ENCODE results near the gene TCF4.

Gene TCF4

GRCh38 chr18:55323051-55323994, 264.7 kb downstream of the TCF4 start:
- H3K9me3 Mint-ChIP-seq, result no peaks in the 10 kb centered on the region
- H3K27me3 Mint-ChIP-seq (ENCODE audit: low read depth), result peaks cover 53% of the 10 kb centered on the region
- no peaks in the 10 kb centered on the region for H3K36me3 Mint-ChIP-seq (ENCODE audit: low read depth)
- no peak overlapping the region for H3K4me3 Mint-ChIP-seq
- no peak overlapping the region for H3K27ac Mint-ChIP-seq
- H3K4me1 Mint-ChIP-seq (ENCODE audit: low read depth), result peaks cover 3% of the 10 kb centered on the region

- peak overlapping the region; percentile 72 for H3K4me3 Mint-ChIP-seq
- H3K9me3 Mint-ChIP-seq, result no peaks in the 10 kb centered on the region
- H3K36me3 Mint-ChIP-seq (ENCODE audit: low read depth), result no peaks in the 10 kb centered on the region
- H3K27me3 Mint-ChIP-seq (ENCODE audit: low read depth), result peaks cover 53% of the 10 kb centered on the region
- H3K27ac Mint-ChIP-seq, result no peak overlapping the region
- H3K4me1 Mint-ChIP-seq (ENCODE audit: low read depth), result peaks cover 3% of the 10 kb centered on the region
These were observed 265.7 kb downstream of the TCF4 start for GRCh38 chr18:55322178-55322735.

- peak overlapping the region; percentile 72 for H3K4me3 Mint-ChIP-seq
- no peak overlapping the region for H3K27ac Mint-ChIP-seq
- no peaks in the 10 kb centered on the region for H3K9me3 Mint-ChIP-seq
- H3K36me3 Mint-ChIP-seq (ENCODE audit: low read depth), result no peaks in the 10 kb centered on the region
- peaks cover 5% of the 10 kb centered on the region for H3K4me1 Mint-ChIP-seq (ENCODE audit: low read depth)
- peaks cover 56% of the 10 kb centered on the region for H3K27me3 Mint-ChIP-seq (ENCODE audit: low read depth)
These were observed 266.5 kb downstream of the TCF4 start for GRCh38 chr18:55321265-55322177.

- no peak overlapping the region for H3K27ac Mint-ChIP-seq
- no peaks in the 10 kb centered on the region for H3K9me3 Mint-ChIP-seq
- peaks cover 53% of the 10 kb centered on the region for H3K27me3 Mint-ChIP-seq (ENCODE audit: low read depth)
- H3K4me1 Mint-ChIP-seq (ENCODE audit: low read depth), result peaks cover 5% of the 10 kb centered on the region
- no peaks in the 10 kb centered on the region for H3K36me3 Mint-ChIP-seq (ENCODE audit: low read depth)
- no peak overlapping the region for H3K4me3 Mint-ChIP-seq
These were observed 267.3 kb downstream of the TCF4 start for GRCh38 chr18:55320424-55321264.

GRCh38 chr18:55319459-55320193, 268.4 kb downstream of the TCF4 start:
- Mint-ChIP-seq H3K27me3 (ENCODE audit: low read depth) (peaks cover 52% of the 10 kb centered on the region), H3K27ac (no peak overlapping the region), H3K4me1 (ENCODE audit: low read depth) (peaks cover 5% of the 10 kb centered on the region), H3K4me3 (no peak overlapping the region), H3K36me3 (ENCODE audit: low read depth) (no peaks in the 10 kb centered on the region), H3K9me3 (no peaks in the 10 kb centered on the region)

- Mint-ChIP-seq H3K9me3 (no peaks in the 10 kb centered on the region), H3K4me3 (no peak overlapping the region), H3K4me1 (ENCODE audit: low read depth) (peaks cover 5% of the 10 kb centered on the region), H3K36me3 (ENCODE audit: low read depth) (no peaks in the 10 kb centered on the region), H3K27me3 (ENCODE audit: low read depth) (peaks cover 47% of the 10 kb centered on the region), H3K27ac (no peak overlapping the region)
These were observed 269.0 kb downstream of the TCF4 start for GRCh38 chr18:55318951-55319441.

GRCh38 chr18:55317864-55318263, 270.1 kb downstream of the TCF4 start:
- Mint-ChIP-seq H3K4me1 (ENCODE audit: low read depth) (peaks cover 5% of the 10 kb centered on the region), H3K27me3 (ENCODE audit: low read depth) (peaks cover 38% of the 10 kb centered on the region), H3K4me3 (no peak overlapping the region), H3K9me3 (no peaks in the 10 kb centered on the region), H3K36me3 (ENCODE audit: low read depth) (no peaks in the 10 kb centered on the region), H3K27ac (no peak overlapping the region)

- Mint-ChIP-seq H3K27me3 (ENCODE audit: low read depth) (peaks cover 35% of the 10 kb centered on the region), H3K9me3 (no peaks in the 10 kb centered on the region), H3K36me3 (ENCODE audit: low read depth) (no peaks in the 10 kb centered on the region), H3K27ac (no peak overlapping the region), H3K4me3 (no peak overlapping the region), H3K4me1 (ENCODE audit: low read depth) (peaks cover 5% of the 10 kb centered on the region)
These were observed 270.7 kb downstream of the TCF4 start for GRCh38 chr18:55317324-55317723.

GRCh38 chr18:55316486-55317184, 271.4 kb downstream of the TCF4 start:
- H3K4me3 Mint-ChIP-seq, result no peak overlapping the region
- H3K36me3 Mint-ChIP-seq (ENCODE audit: low read depth), result no peaks in the 10 kb centered on the region
- H3K27me3 Mint-ChIP-seq (ENCODE audit: low read depth), result peaks cover 30% of the 10 kb centered on the region
- no peak overlapping the region for H3K27ac Mint-ChIP-seq
- peaks cover 3% of the 10 kb centered on the region for H3K4me1 Mint-ChIP-seq (ENCODE audit: low read depth)
- H3K9me3 Mint-ChIP-seq, result no peaks in the 10 kb centered on the region

- H3K27ac Mint-ChIP-seq, result no peak overlapping the region
- H3K9me3 Mint-ChIP-seq, result no peaks in the 10 kb centered on the region
- H3K36me3 Mint-ChIP-seq (ENCODE audit: low read depth), result no peaks in the 10 kb centered on the region
- H3K4me3 Mint-ChIP-seq, result no peak overlapping the region
- H3K27me3 Mint-ChIP-seq (ENCODE audit: low read depth), result peaks cover 14% of the 10 kb centered on the region
- peaks cover 2% of the 10 kb centered on the region for H3K4me1 Mint-ChIP-seq (ENCODE audit: low read depth)
These were observed 273.3 kb downstream of the TCF4 start for GRCh38 chr18:55314615-55315237.

GRCh38 chr18:55314031-55314430, 274.0 kb downstream of the TCF4 start:
- Mint-ChIP-seq H3K4me3 (no peak overlapping the region), H3K9me3 (no peaks in the 10 kb centered on the region), H3K4me1 (ENCODE audit: low read depth) (peaks cover 2% of the 10 kb centered on the region), H3K27ac (no peak overlapping the region), H3K36me3 (ENCODE audit: low read depth) (no peaks in the 10 kb centered on the region), H3K27me3 (ENCODE audit: low read depth) (peaks cover 8% of the 10 kb centered on the region)

GRCh38 chr18:55310863-55311262, 277.1 kb downstream of the TCF4 start:
- Mint-ChIP-seq H3K27me3 (ENCODE audit: low read depth) (no peaks in the 10 kb centered on the region), H3K36me3 (ENCODE audit: low read depth) (no peaks in the 10 kb centered on the region), H3K27ac (no peak overlapping the region), H3K9me3 (no peaks in the 10 kb centered on the region), H3K4me3 (no peak overlapping the region), H3K4me1 (ENCODE audit: low read depth) (no peaks in the 10 kb centered on the region)

All from T-helper 1 cell treated with Interleukin-12 subunit alpha and Interleukin-12 subunit beta and Interleukin-4 antibody, amounts not matched to agents 30 μg/mL and 1 μg/mL, for 36 hours (primary cell).